Dermis microvascular lymphatic vessel endothelial cell (primary cell): ENCODE data around the gene COL6A3. TPM values are rescaled to one million over a fixed set of nuclear protein-coding genes. Genes with fewer than 3 reads are reported as not detected.
A peak's percentile ranks its signal among the peaks of the same experiment; 100 is the strongest.

Experiments used
- DNase-seq, 2 donors: peaks; one replicate each; pipeline versions ENCODE4 v3.0.0 to v3.0.0-alpha.2; 2010; ENCODE audit warnings: low read depth in 2 of 2
- total RNA-seq: library from RNA; depleted of rRNA; stranded (reverse); fragments of >200 nt; gene quantifications from 2 replicates; pipeline ENCODE4 v1.2.1, GENCODE V29; 2014

The COL6A3 gene
- total RNA-seq, 1 donor from 2014 or later: under 0.01 TPM

DNA sequence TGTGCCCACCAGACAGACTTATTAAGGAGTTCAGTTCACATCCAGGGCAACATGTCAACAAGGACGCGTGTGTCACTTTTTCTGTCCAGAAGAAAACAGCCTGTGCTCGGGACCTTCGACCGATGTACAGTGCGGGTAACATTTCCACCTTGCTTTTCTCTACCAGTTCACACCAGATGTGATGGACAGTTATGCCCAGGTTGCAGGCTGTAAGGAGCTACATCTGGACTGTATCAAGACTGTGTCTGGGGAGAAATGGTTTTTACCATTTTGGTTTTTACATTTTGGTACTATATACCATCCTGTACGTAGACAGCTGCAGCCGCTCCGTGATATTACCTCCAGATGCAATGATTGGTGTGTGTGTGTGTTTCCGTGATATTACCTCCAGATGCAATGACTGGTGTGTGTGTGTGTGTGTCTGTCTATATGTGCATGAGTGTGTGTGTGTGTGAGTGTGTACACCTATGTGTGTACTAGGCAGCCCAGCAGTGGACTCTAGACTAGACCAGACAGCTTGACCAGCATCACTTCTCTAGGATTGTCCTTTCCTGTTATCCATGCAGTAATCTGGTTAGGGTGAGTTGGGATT, 118.0 kb downstream of the COL6A3 start:
- no peak for DNase-seq

DNA sequence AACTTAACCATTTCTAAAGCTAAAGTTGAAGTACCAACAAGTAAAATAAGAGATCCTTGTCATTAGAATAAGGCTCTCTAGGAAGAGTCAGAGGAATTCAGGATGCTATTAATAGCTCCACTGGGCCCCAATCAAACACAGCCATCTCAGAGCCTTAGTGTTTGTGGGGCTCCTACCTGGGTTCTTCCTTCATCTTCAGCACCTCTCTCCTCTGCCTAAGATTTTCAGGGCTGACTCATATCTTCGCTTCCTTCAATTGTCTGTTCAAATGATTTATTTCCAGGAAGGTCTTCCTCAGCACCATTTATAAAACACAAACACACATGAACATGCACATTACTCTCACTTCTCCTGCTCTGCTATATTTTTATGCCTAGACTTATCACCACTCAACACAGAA, 119.5 kb downstream of the COL6A3 start:
- DNase-seq: peak in 1 of 2 donors; percentile 65

DNA sequence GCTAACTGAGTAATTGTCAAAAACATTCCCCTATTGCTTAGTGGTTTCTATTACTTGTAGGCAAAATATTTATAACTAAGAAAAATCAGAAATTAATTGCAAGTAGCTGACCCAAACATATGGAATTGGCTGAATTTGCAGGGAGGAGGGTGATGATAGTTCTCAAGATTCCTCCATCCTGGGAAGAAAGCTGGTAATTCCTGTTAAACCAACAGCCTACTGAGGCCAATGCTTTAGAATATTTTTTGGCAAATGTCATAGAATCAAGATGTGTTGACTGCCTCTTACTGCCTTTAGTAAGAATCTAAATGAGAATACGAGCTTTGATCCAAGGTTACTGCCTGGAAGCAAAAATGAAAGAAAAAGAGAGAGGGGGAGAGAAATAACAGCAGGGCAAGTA, 120.0 kb downstream of the COL6A3 start:
- DNase-seq: no peak

DNA sequence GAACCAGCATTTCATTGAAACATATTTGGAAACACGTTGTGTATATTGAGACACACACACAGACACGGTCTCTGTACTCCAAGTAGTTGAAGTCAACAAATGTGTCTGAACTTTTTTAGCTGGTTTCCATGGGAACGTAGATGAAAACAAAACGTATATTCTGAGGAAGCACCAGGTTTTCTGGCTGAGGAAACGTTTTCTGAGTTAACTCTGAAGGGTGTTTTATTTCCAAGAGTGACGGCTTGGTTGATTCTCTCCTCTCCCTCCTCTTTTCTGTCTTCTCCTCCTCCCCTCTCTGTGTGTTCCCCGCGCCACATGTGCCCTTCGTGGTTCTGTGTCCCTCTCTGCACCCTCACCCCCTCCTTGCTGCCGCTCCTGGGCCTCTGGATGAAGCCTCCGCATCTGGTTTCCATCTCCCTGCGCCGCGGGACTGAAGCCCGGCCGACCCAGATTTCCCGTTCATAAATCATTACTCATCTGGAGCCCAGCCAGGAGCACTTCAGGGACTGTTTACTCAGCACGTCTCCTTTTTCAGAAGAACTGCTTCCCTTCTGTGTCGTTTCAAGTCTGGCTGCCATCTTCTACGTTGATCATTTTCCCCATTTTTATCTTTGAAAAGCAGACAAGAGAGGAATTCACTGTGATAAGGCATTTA, 122.7 kb downstream of the COL6A3 start:
- peak; percentile 70 to 99 for DNase-seq

DNA sequence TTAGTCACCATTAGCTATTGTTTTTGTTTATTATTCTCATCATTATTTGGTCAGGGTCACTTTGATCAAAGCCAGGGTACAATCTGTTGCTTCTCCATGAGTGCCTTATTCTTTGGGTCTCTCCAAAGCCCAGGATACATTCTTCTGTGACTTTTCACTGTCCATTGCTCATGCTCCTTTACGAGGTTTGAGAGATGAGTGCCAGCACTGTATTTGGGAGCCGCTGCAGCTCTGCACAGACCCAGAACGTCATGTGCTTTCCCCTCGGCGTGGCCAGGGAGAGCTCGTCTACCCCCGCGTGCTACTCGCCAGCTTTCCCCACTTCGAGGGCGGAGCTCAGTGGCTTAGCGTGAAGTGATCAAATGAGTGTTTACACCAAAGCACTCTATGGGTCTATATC, 123.7 kb downstream of the COL6A3 start:
- DNase-seq: no peak

DNA sequence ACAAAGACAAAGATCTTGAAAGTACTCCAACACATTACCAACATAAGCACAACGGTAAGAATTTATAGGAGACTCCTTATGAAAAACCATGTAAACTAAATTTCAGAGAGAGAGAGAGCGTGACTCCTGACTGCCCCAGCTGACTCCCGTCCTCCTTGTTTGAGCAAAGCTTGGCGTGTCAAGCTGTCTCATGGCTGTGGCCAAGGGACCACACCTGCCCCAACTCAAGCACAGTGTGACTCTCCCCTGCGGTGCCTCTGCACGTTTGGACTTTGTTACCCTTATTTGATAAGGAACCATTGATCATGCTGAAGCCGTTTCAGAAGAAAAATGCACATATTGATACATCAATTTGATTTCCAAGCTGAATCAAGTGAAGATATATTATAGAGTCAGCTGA, 124.8 kb downstream of the COL6A3 start:
- DNase-seq: no peak

DNA sequence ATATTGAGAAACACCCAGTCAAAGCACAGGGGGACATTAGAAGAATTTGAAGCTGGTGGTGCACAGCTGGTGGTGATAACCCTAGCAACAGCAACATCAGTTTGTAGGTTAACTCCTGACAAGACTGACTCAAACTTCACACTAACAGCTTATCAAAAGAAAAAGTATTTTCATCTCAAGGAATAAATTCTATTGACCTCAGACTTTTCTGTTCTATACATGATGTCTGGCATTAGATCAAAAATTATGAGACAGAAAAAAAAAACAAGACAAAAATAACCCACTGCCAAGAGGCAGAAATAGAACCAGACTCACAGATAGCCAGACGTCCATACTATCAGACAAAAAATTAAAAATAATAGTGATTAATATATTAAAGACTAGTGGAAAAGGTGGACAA, 126.1 kb downstream of the COL6A3 start:
- DNase-seq: no peak

DNA sequence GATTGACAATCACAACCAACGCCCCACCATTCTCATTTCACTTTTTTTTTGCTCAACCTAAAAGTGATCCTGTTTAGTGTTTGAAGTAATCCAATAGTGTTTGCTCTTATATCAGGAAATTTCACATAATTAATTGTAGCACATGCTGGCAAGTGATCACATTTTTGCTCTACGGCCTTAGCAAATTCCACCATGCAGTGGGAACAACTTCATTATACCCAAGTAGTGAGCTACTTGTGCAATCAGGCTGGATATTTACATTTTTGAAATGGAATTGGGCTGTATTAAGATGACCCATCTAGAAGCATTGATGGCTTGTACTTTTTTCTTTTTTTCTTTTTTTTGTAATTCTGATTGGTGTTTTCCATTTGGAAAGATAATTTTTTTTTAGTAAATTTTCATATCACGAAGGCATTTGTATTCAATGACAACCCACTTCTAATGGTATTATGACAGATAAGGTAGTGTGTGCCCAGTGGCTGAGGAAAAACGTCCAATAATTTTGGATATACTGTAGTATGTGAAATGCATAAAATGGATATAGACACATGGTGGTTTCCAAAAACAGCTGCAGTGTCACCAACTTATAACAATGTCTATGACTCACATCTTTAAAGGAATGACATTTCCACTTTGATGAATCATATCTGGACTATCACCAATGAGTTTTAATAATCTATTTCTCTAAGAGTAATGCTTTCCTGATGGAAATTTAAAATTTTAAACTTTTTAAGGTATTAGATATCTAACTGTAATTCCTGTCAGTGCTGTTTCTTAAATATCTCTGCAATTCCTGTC, 130.6 kb downstream of the COL6A3 start:
- peak in 1 of 2 donors; percentile 47 for DNase-seq

DNA sequence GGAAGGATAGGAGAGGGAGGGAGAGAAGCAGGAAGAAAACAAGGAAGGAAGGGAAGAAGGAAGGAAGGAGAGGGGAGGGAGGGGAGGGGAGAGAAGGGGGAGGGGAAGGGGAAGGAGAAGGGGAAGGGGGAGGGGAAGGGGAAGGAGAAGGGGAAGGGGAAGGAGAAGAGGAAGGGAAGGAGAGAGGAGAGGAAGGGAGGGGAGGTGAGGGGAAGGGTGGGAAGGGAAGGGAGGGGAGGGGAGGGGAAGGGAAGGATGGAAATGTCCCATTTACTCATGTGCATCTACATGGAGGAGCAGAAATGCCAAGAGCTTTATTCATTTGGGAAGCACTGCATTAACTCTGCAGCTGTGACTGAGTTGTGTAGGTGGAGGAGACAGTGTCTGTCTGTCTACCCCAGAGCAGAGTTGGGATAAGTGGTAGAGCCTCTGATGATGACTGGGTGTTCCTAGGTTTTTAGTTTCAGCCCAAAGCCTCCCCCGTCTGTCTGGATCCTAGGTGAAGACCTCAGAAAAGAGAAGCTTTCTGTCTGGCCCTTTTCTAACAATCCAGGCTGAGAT, 131.3 kb downstream of the COL6A3 start:
- no peak for DNase-seq

DNA sequence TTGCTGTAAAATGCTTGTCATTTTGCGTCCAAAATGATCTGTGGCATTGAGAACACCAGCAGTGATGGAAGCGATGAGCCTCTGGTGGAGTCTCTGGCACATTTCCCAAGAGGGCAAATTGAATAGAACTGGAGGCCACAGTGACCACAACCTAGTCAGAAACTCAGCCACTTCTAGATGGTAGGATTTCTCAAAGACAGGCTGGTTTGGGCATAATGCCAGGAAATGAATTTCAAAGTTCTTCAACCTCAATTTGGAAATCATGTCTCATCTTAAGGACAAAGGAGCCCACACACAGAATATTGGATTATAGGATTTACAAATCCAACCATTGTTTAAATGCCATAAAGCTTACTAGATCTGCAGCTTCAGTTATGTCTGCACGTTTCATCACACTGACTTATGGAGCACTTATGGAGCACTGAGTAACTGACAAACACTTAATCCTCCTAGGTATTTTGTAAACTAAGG, 132.1 kb downstream of the COL6A3 start:
- DNase-seq: no peak

DNA sequence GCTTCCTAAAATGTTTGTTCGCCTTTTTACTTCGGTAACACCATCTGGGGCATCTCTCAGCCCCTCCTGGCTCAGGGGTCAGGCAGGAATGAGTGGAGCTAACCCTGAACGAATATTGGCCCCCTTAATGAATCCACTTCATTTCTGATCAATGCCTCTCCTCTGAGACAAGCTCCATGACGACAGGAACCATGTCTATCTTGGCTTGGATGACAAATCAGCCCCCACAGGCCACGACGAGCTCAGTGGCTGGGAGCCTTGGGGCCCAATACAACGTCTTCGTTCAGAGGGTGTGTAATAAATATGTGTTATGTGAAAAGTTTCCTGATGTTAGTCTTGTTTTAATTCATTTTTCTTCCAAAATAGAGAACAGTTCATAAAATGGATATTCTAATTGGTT, 133.0 kb downstream of the COL6A3 start:
- DNase-seq: no peak

DNA sequence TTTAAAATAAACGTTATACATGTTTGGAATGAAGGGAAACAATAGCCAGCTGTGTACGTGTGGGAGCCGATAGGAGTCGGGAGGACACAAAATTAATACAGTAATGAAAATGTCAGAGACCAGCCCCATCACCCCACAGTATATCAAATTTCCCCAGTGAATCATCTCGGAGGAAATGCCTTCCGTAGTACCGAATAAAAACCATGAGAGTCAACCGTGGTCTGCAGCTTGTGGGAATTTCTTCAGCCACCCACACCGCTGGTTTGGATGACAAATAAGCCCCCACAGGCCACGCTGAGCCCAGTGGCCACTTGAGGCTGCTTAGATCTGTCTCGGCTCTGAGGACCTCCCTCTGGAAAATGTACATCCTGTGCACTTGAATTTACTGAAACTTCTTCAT, 133.7 kb downstream of the COL6A3 start:
- DNase-seq: peak in 1 of 2 donors; percentile 48

DNA sequence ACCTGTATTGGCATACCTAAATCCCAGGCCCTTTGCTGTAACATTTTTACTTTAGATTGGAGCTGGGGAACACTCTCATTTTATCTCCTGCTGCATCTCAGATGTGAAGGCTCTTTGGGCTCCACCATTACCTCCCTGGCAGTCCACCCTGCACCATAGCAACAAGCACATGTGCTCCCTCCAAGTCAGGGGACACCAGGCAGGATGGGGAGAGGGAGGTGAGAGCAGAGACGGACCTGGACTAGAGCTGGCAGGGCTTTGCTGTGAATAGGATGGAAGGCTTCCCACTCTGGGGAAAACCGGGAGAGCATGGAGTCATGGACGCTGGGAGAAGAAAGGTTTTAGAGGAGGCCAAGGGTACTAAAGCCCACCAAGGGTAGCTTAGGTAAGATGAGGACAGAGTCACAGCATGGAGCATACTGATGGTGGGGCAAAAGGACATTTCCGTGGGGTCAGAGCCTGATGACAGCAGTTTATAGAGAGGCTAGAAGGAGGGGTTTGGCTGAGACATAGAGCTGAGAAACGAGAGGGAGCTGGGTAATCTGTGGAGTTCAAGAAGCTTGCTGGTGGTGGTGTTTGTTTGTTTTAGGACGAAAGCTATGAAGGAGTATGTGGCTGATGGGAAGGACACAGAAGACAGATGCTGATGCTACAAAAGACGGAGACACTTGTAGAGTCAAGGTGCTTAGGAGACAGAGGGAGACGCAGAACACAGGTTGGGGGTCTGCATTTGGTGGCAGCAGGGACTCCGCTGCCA, 134.8 kb downstream of the COL6A3 start:
- DNase-seq: no peak

DNA sequence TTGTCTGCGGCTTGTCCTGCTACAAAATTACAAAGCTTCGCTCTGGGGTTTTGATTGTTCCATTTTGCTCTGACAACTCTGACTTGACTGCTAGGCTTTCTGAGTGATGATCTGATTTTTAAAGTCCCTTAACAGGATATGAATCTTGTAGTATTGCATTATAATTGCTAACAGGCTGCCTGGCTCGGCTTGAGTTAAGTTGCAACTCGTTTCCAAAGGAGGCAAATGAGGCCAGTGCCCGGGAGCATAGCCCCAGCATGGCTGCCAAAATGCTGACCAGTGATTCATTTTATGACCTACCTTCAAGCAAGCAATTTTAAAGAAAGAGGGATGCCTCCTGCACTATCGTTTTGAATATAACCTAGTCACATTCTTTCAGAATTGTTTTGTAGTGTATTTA, 135.4 kb downstream of the COL6A3 start:
- DNase-seq: no peak

DNA sequence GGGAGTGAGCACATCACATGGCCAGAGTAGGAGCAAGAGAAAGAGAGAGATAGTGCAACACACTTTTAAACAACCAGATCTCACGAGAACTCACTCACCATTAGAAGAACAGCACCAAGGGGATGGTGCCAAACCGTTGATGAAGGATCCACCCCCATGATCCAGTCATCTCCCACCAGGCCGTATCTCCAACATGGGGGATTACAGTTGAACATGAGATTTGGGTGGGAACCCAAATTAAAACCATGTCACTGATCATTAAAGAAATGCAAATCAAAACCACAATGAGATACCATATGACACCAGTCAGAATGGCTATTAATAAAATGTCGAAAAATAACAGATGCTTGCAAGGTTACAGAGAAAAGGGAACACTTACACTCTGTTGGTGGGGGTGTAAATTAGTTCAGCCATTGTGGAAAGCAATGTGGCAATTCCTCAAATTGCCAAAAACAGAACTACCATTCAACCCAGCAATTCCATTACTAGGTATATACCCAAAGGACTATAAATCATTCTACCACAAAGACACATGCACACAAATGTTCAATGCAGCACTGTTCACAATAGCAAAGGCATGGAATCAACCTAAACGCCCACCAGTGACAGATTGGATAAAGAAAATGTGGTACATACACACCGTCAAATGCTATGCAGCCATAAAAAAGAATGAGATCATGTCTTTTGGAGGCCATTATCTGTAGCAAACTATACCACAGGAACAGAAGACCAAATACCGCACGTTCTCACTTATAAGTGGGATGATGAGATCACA, 137.1 kb downstream of the COL6A3 start:
- no peak for DNase-seq

Other genes starting within 250 kb of the COL6A3 start
- gene MLPH, start 73.1 kb upstream of the COL6A3 start, total RNA-seq: 0.25 TPM in 1 of 2 replicates, not detected in the other
- not detected in 2 replicates for gene PRLH, start 152.4 kb upstream of the COL6A3 start, total RNA-seq
- 11.8 and 12.3 TPM in 2 replicates for gene RAB17, start 176.6 kb upstream of the COL6A3 start, total RNA-seq
- gene LRRFIP1, start 213.4 kb upstream of the COL6A3 start, total RNA-seq: 83.6 and 114 TPM in 2 replicates